GM06990 (cell line): ENCODE results near the gene TEAD3.
A peak's percentile ranks its signal among the peaks of the same experiment; 100 is the strongest.

Experiments used
- DNase-seq: peaks from one replicate; pipeline ENCODE4 v3.0.0-alpha.2; 2011; ENCODE audit not compliant: insufficient read length; ENCODE audit errors: extremely low read depth
- H3K27me3 ChIP-seq: replicated peaks from 2 replicates; pipeline ENCODE4 v1.6.0; 2011; ENCODE audit warnings: low read length; ENCODE audit not compliant: control insufficient read depth, insufficient read depth
- H3K36me3 ChIP-seq: 2 replicates; pipeline ENCODE4 v1.5.1; 2011; ENCODE audit warnings: low read length; ENCODE audit not compliant: control insufficient read depth, insufficient read depth
- H3K4me3 ChIP-seq: replicated peaks from 2 replicates; pipeline ENCODE4 v1.5.1; 2011; ENCODE audit warnings: low read depth, mild to moderate bottlenecking, control low read depth, low read length
- TF ChIP-seq, protein P1 (sequence below): IDR thresholded peaks from 2 replicates; pipeline ENCODE4 v1.5.1; 2011; ENCODE audit warnings: low read length, control low read depth, mild to moderate bottlenecking, inconsistent platforms; ENCODE audit not compliant: insufficient read depth, poor library complexity, severe bottlenecking

TEAD3 gene

GRCh38 chr6:35477551-35478179 lies 19.2 kb downstream of the TEAD3 start:
- Histone ChIP-seq H3K36me3 (peaks cover 6% of the 10 kb centered on the region), H3K4me3 (no peak overlapping the region), H3K27me3 (no peaks in the 10 kb centered on the region)
- TF ChIP-seq, protein P1, sequence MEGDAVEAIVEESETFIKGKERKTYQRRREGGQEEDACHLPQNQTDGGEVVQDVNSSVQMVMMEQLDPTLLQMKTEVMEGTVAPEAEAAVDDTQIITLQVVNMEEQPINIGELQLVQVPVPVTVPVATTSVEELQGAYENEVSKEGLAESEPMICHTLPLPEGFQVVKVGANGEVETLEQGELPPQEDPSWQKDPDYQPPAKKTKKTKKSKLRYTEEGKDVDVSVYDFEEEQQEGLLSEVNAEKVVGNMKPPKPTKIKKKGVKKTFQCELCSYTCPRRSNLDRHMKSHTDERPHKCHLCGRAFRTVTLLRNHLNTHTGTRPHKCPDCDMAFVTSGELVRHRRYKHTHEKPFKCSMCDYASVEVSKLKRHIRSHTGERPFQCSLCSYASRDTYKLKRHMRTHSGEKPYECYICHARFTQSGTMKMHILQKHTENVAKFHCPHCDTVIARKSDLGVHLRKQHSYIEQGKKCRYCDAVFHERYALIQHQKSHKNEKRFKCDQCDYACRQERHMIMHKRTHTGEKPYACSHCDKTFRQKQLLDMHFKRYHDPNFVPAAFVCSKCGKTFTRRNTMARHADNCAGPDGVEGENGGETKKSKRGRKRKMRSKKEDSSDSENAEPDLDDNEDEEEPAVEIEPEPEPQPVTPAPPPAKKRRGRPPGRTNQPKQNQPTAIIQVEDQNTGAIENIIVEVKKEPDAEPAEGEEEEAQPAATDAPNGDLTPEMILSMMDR, result no peak
- no peak for DNase-seq

- no peak overlapping the region for H3K4me3 ChIP-seq
- TF ChIP-seq, protein P1, result no peak
- H3K36me3 ChIP-seq, result peaks cover 6% of the 10 kb centered on the region
- no peak for DNase-seq
- no peaks in the 10 kb centered on the region for H3K27me3 ChIP-seq
Observed at GRCh38 chr6:35477028-35477427, 19.9 kb downstream of the TEAD3 start.

DNA sequence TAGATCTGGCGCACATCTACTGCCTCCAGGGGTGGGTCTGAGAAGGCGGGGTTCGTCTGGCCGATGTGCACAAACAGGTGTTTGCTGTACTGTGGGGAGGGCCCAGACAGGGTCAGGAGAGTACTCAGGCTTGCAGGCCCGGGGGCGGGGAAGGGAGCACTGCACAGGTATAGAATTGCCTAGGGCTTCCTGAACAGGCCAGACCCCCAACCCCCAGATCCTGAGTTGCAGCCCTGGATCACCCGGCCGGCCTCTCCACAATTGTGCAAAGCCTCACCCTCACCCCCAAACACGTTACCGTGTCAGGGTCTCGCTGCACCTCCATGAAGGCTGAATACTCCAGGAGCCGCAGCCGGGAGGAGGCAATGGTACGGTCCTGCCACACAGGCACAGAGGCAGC lies 20.9 kb downstream of the TEAD3 start:
- H3K27me3 ChIP-seq, result no peaks in the 10 kb centered on the region
- DNase-seq, result no peak
- peaks cover 10% of the 10 kb centered on the region for H3K36me3 ChIP-seq
- no peak overlapping the region for H3K4me3 ChIP-seq
- TF ChIP-seq, protein P1, result no peak

DNA sequence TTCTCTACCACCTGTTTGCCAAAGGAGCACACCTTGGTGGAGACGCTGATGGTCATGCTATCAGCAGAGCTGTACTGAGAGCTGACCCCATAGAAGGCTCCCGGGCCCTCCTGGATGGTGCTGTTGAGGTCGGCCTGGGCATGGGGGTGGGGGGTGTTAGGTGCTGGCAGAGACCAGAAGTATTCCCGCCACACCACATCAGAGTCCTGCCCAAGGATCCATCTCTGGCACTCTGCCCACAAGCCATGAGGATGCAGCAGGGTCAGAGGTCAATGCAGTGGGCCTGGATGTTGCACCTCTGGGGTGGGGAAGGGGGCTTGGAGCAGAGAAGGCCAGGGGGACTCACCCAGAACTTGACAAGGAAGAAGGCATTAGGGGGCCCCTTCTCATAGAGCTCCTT lies 21.3 kb downstream of the TEAD3 start:
- Histone ChIP-seq H3K36me3 (peaks cover 11% of the 10 kb centered on the region), H3K4me3 (no peak overlapping the region), H3K27me3 (no peaks in the 10 kb centered on the region)
- peak; percentile 46 for DNase-seq
- TF ChIP-seq, protein P1, result no peak

DNA sequence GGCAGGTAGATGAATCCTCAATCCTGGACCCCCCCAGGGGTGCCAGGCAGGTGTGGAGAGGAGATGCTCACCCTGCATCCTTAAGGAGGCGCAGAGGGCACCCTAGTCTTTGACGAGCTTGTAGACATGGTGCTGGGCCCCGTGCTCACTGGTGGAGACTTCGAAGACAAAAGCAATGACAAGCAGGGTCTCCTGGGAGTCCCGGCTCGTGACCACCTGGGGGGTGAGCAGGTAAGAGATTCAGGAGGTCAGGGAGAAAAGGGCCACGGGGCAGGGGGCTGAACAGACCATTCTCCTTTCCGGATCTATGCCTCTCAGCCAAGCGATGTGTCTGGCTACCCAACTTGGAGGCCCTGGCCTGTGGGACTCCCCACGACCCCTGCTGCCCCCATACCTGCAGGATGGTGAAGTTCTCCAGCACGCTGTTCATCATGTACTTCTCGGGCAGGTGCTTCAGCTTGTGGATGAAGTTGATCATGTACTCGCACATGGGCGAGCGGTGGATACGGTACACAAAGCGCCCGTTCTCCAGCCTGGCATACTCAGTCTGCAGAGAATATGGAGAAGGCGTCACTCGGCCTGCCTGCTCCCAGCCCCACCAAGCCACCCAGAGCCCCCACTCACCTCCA lies 21.8 kb downstream of the TEAD3 start:
- Histone ChIP-seq H3K4me3 (no peak overlapping the region), H3K36me3 (peaks cover 14% of the 10 kb centered on the region), H3K27me3 (no peaks in the 10 kb centered on the region)
- TF ChIP-seq, protein P1, result no peak
- peak; percentile 44 for DNase-seq
